OCI-LY7 (cell line): ENCODE data around the gene RBL2. TPM values are rescaled to one million over a fixed set of nuclear protein-coding genes. Genes with fewer than 3 reads are reported as not detected.

ENCODE experiments used
- BruUV-seq: library from RNA; stranded (reverse); fragments of 400-500 nt; replicated peaks from 2 replicates; lab custom pipeline; 2021; lab: Mats Ljungman, UMichigan
- CTCF ChIA-PET: fragments of 300-600 bp; sonication (Branson Sonifier 250); formaldehyde crosslinking; loops from one replicate; lab custom pipeline; 2022; ENCODE audit warnings: antibody characterized with exemption; ENCODE audit not compliant: unreplicated experiment; lab: Charles Lee
- POLR2A ChIA-PET: fragments of 300-600 bp; sonication (Branson Sonifier 250); formaldehyde crosslinking; loops from one replicate; lab custom pipeline; 2022; ENCODE audit warnings: antibody characterized with exemption; lab: Charles Lee
- DNase-seq: peaks from one replicate; pipeline ENCODE4 v3.0.0-alpha.2; 2015; ENCODE audit warnings: low spot score
- H2AFZ ChIP-seq: fragments of 200-600 bp; sonication (generic), shearing (Covaris generic); 2 replicates; pipeline ENCODE4 v1.6.1; 2014; ENCODE audit warnings: mild to moderate bottlenecking, antibody characterized with exemption, low read length, moderate library complexity
- H3K27ac ChIP-seq: fragments of 200-600 bp; sonication (generic); 2 replicates; pipeline ENCODE4 v1.5.1; 2014; ENCODE audit warnings: mixed run types, low read depth, mild to moderate bottlenecking, moderate library complexity, low read length, inconsistent platforms; ENCODE audit not compliant: poor library complexity, severe bottlenecking
- H3K36me3 ChIP-seq: fragments of 200-600 bp; sonication (generic); 2 replicates; pipeline ENCODE4 v1.6.1; 2014; ENCODE audit warnings: mild to moderate bottlenecking, antibody characterized with exemption, low read length, moderate library complexity, mixed read lengths; ENCODE audit not compliant: insufficient read depth
- H3K4me1 ChIP-seq: fragments of 200-600 bp; sonication (generic); 2 replicates; pipeline ENCODE4 v1.5.1; 2014; ENCODE audit warnings: mild to moderate bottlenecking, low read length; ENCODE audit not compliant: insufficient read depth, poor library complexity, severe bottlenecking
- H3K4me2 ChIP-seq: fragments of 200-600 bp; sonication (generic); 2 replicates; pipeline ENCODE4 v1.6.1; 2014; ENCODE audit warnings: mild to moderate bottlenecking, low read length
- H3K4me3 ChIP-seq: fragments of 200-600 bp; sonication (generic); 2 replicates; pipeline ENCODE4 v1.5.1; 2014; ENCODE audit warnings: mild to moderate bottlenecking, low read depth, low read length; ENCODE audit not compliant: poor library complexity, severe bottlenecking
- H3K79me2 ChIP-seq: fragments of 200-600 bp; sonication (generic); 2 replicates; pipeline ENCODE4 v1.6.1; 2016; ENCODE audit warnings: low read depth, mild to moderate bottlenecking, low read length, moderate library complexity, mixed read lengths; ENCODE audit not compliant: insufficient read depth
- H3K9me2 ChIP-seq: fragments of 200-600 bp; sonication (generic); 2 replicates; pipeline ENCODE4 v1.6.1; 2016; ENCODE audit warnings: mild to moderate bottlenecking, low read length, mixed read lengths; ENCODE audit not compliant: insufficient read depth
- H3K9me3 ChIP-seq: fragments of 200-600 bp; sonication (generic); 2 replicates; pipeline ENCODE4 v1.6.1; 2014; ENCODE audit warnings: mild to moderate bottlenecking, mixed run types, low read length, mixed read lengths
- H4K20me1 ChIP-seq: fragments of 200-600 bp; sonication (generic); 2 replicates; pipeline ENCODE4 v1.6.1; 2014; ENCODE audit warnings: mild to moderate bottlenecking, antibody characterized with exemption, low read length, moderate library complexity, mixed read lengths; ENCODE audit not compliant: insufficient read depth
- EZH2phosphoT487 ChIP-seq: fragments of 200-600 bp; sonication (generic); IDR thresholded peaks from 2 replicates; pipeline ENCODE4 v1.6.1; 2018; ENCODE audit warnings: low read depth, borderline replicate concordance, mild to moderate bottlenecking, mixed run types, antibody characterized with exemption, low read length, moderate library complexity, mixed read lengths
- intact Hi-C: fragments of 100-400 bp; cut with micrococcal nuclease; formaldehyde crosslinking; loops from one replicate; pipeline ENCODE4 v1.10.0; 2022; ENCODE audit not compliant: unreplicated experiment
- total RNA-seq, 2 experiments: library from RNA; depleted of rRNA in 1 of 2; stranded (reverse); fragments of >200 nt in 1 of 2; shearing (Covaris generic) in 1 of 2; gene quantifications; 2 replicates each; pipeline ENCODE4 v1.2.3, GENCODE V29; 2014 to 2022
- TF ChIP-seq, protein P1 (sequence below): fragments of 200-600 bp; sonication (generic); conservative IDR thresholded peaks from 2 replicates; pipeline ENCODE4 v1.5.1; 2014; ENCODE audit warnings: mild to moderate bottlenecking, antibody characterized with exemption, low read length, moderate library complexity, mixed read lengths

Gene RBL2
- total RNA-seq, 2 experiments from 2014 or later = 51.1 to 69.0 TPM

DNA sequence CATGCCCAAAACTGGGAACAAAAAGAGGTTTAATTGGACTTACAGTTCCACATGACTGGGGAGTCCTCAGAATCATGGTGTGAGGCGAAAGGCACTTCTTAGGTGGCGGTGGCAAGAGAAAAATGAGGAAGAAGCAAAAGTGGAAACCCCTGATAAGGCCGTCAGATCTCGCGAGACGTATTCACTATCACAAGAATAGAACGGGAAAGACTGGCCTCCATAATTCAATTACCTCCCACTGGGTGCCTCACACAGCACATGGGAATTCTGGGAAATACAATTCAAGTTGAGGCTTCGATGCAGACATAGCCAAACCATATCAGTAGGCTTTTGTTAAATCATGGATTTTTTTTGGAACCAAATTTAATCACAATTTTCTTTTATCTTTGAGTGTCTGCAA is 24.4 kb downstream of the RBL2 start:
- intact Hi-C loops = no loop called here
- no TSS peak for BruUV-seq
- H3K4me3 ChIP-seq = no peak overlapping the region
- DNase-seq = no peak
- ChIA-PET CTCF (no interaction called here), POLR2A (interaction anchor here (1.1 to 1.5 kb wide), 3 partner anchors 10 to 13 kb away, joined by 3 to 4 read pairs (median 3); no protein-coding TSS in a partner anchor)
- H3K36me3 ChIP-seq = peaks cover 80% of the 10 kb centered on the region
- peaks cover 24% of the 10 kb centered on the region for H3K4me1 ChIP-seq
- no peak overlapping the region; the same call in 1 of the 2 replicates for H3K4me2 ChIP-seq
- no peaks in the 10 kb centered on the region for H3K79me2 ChIP-seq
- TF ChIP-seq EZH2phosphoT487 = no peak
- TF ChIP-seq, protein P1, sequence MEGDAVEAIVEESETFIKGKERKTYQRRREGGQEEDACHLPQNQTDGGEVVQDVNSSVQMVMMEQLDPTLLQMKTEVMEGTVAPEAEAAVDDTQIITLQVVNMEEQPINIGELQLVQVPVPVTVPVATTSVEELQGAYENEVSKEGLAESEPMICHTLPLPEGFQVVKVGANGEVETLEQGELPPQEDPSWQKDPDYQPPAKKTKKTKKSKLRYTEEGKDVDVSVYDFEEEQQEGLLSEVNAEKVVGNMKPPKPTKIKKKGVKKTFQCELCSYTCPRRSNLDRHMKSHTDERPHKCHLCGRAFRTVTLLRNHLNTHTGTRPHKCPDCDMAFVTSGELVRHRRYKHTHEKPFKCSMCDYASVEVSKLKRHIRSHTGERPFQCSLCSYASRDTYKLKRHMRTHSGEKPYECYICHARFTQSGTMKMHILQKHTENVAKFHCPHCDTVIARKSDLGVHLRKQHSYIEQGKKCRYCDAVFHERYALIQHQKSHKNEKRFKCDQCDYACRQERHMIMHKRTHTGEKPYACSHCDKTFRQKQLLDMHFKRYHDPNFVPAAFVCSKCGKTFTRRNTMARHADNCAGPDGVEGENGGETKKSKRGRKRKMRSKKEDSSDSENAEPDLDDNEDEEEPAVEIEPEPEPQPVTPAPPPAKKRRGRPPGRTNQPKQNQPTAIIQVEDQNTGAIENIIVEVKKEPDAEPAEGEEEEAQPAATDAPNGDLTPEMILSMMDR = no peak
- no peaks in the 10 kb centered on the region for H4K20me1 ChIP-seq
- no peaks in the 10 kb centered on the region for H3K9me2 ChIP-seq
- no peak overlapping the region for H2AFZ ChIP-seq
- H3K27ac ChIP-seq = peak overlapping the region; percentile 79
- no peaks in the 10 kb centered on the region; the same call in 1 of the 2 replicates for H3K9me3 ChIP-seq

DNA sequence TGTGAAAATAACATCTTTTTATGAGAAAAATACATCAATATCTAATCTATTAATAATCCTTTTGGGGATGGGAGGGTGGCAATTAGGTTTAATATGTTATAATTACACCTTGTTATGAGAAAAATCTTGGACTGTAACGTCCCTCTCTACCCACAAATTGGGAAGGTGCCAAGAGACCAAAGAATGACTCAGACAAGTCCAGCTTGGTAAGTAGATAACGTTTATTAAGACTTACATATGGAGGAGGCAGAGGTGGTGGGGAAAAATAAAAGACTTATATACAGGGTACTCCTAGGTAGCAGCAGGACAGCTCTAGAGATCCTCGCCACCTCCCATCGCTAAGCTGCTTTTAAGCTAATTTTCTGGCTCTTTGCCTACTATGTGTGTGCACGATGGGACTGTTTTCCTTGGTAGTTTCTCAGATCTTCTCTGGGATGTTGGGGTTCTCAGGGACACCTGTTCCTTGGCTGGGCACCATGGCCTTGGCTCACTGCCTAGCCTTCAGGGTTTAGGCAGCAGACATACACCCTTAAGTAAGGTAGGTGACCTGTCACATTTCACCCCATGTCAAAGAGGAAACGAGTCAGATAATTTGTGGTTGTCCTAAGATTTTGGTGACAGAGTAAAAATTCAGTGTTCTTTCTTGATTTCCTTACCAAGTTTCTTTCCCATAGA is 31.5 kb downstream of the RBL2 start:
- no peaks in the 10 kb centered on the region for H3K79me2 ChIP-seq
- DNase-seq = no peak
- no peaks in the 10 kb centered on the region for H3K9me2 ChIP-seq
- TF ChIP-seq EZH2phosphoT487 = no peak
- TF ChIP-seq, protein P1 = no peak
- H2AFZ ChIP-seq = no peak overlapping the region
- H3K36me3 ChIP-seq = peaks cover 90% of the 10 kb centered on the region
- ChIA-PET CTCF (no interaction called here), POLR2A (no interaction called here)
- no peaks in the 10 kb centered on the region for H3K9me3 ChIP-seq
- no peaks in the 10 kb centered on the region for H4K20me1 ChIP-seq
- H3K4me2 ChIP-seq = no peak overlapping the region
- no peaks in the 10 kb centered on the region for H3K4me1 ChIP-seq
- BruUV-seq = no TSS peak
- no peak overlapping the region for H3K27ac ChIP-seq
- intact Hi-C loops = no loop called here
- H3K4me3 ChIP-seq = no peak overlapping the region

DNA sequence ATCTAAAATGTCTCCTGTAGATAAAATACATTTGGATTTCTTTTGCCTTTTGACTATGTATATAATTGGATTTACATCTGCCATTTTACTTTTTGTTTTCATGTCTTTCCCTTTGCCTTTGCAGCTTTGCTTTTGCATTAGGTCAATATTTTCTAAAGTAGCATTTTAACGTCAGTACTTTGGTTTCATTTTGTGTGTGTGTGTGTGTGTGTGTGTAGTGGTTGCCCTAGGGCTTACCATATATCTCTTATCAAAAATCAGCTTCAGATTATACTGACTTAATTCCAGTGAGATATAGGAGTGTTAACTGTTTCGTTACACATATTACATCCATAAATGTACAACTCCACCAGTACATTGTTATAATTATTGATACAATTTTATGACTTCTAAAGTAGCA is 42.6 kb downstream of the RBL2 start:
- ChIA-PET POLR2A (no interaction called here), CTCF (no interaction called here)
- peaks cover 9% of the 10 kb centered on the region; the same call in 1 of the 2 replicates for H3K9me3 ChIP-seq
- no peak for DNase-seq
- no peak for TF ChIP-seq EZH2phosphoT487
- TF ChIP-seq, protein P1 = no peak
- H3K4me3 ChIP-seq = no peak overlapping the region
- no peaks in the 10 kb centered on the region for H3K4me1 ChIP-seq
- H3K9me2 ChIP-seq = no peaks in the 10 kb centered on the region
- no peaks in the 10 kb centered on the region for H4K20me1 ChIP-seq
- no peak overlapping the region for H3K4me2 ChIP-seq
- H3K36me3 ChIP-seq = peaks cover 93% of the 10 kb centered on the region
- no peaks in the 10 kb centered on the region for H3K79me2 ChIP-seq
- no peak overlapping the region for H3K27ac ChIP-seq
- H2AFZ ChIP-seq = no peak overlapping the region
- BruUV-seq = no TSS peak
- intact Hi-C loops = no loop called here
